Astrocyte of the cerebellum (primary cell): ENCODE results near the gene MORN5.

Experiments used
- DNase-seq: peaks from one replicate; pipeline ENCODE4 v3.0.0-alpha.2; 2011; ENCODE audit warnings: low read depth
- H3K4me3 ChIP-seq: 2 replicates; pipeline ENCODE4 v1.5.1; 2011; ENCODE audit warnings: mild to moderate bottlenecking, low read depth, low read length, moderate library complexity
- CTCF ChIP-seq: IDR thresholded peaks from 2 replicates; pipeline ENCODE4 v1.5.1; 2012; ENCODE audit warnings: low read length, low read depth, moderate library complexity, mild to moderate bottlenecking; ENCODE audit errors: missing control alignments
- in situ Hi-C: cut with HindIII; loops from 2 replicates; pipeline ENCODE4 v1.10.0; 2017; ENCODE audit warnings: low sequenced_read_pairs

MORN5 gene

GRCh38 chr9:122232796-122233306 is 73.1 kb downstream of the MORN5 start:
- H3K4me3 ChIP-seq: no peak overlapping the region
- in situ Hi-C loops: loop anchor here (25.0 kb wide), 1 partner anchor 104 kb away; no protein-coding TSS in a partner anchor
- no peak for DNase-seq
- no peak for TF ChIP-seq CTCF

- H3K4me3 ChIP-seq: no peak overlapping the region
- no peak for TF ChIP-seq CTCF
- in situ Hi-C loops: loop anchor here (25.0 kb wide), 1 partner anchor 103 kb away; no protein-coding TSS in a partner anchor
- no peak for DNase-seq
Observed at GRCh38 chr9:122234022-122234748, 74.5 kb downstream of the MORN5 start.

- no peak for TF ChIP-seq CTCF
- in situ Hi-C loops: loop anchor here (25.0 kb wide), 1 partner anchor 101 kb away; no protein-coding TSS in a partner anchor
- no peak for DNase-seq
- H3K4me3 ChIP-seq: no peak overlapping the region
Observed at GRCh38 chr9:122236681-122237080, 77.0 kb downstream of the MORN5 start.

GRCh38 chr9:122239722-122240121 is 80.0 kb downstream of the MORN5 start:
- no peak for TF ChIP-seq CTCF
- in situ Hi-C loops: loop anchor here (25.0 kb wide), 1 partner anchor 98 kb away; no protein-coding TSS in a partner anchor
- H3K4me3 ChIP-seq: no peak overlapping the region
- no peak for DNase-seq

GRCh38 chr9:122244349-122244748 is 84.6 kb downstream of the MORN5 start:
- TF ChIP-seq CTCF: no peak
- in situ Hi-C loops: loop anchor here (25.0 kb wide), 1 partner anchor 93 kb away; no protein-coding TSS in a partner anchor
- no peak overlapping the region for H3K4me3 ChIP-seq
- DNase-seq: no peak

GRCh38 chr9:122246666-122247065 is 87.0 kb downstream of the MORN5 start:
- no peak for TF ChIP-seq CTCF
- in situ Hi-C loops: loop anchor here (25.0 kb wide), 1 partner anchor 91 kb away; no protein-coding TSS in a partner anchor

More at GRCh38 chr9:122246666-122247065, 87.0 kb downstream of the MORN5 start:
- no peak for DNase-seq
- H3K4me3 ChIP-seq: no peak overlapping the region
